Activated naive CD8-positive, alpha-beta T cell treated with anti-CD3 and anti-CD28 coated beads for 36 hours (primary cell): ENCODE results near the gene AXIN2. TPM values are rescaled to one million over a fixed set of nuclear protein-coding genes. Genes with fewer than 3 reads are reported as not detected.

ENCODE experiments used
- DNase-seq: peaks from one replicate; pipeline ENCODE4 v3.0.0; 2021
- H3K27ac Mint-ChIP-seq: one replicate; pipeline ENCODE4 v1.8.0; 2022; ENCODE audit warnings: mild to moderate bottlenecking, moderate library complexity, mixed read lengths
- H3K27me3 Mint-ChIP-seq: one replicate; pipeline ENCODE4 v1.8.0; 2022; ENCODE audit warnings: mild to moderate bottlenecking, mixed read lengths
- H3K36me3 Mint-ChIP-seq: one replicate; pipeline ENCODE4 v1.8.0; 2021; ENCODE audit warnings: mild to moderate bottlenecking, mixed read lengths
- H3K4me1 Mint-ChIP-seq: one replicate; pipeline ENCODE4 v1.8.0; 2021; ENCODE audit warnings: mixed read lengths
- H3K4me3 Mint-ChIP-seq: one replicate; pipeline ENCODE4 v1.8.0; 2022; ENCODE audit warnings: mild to moderate bottlenecking, moderate library complexity, mixed read lengths
- H3K9me3 Mint-ChIP-seq: one replicate; pipeline ENCODE4 v1.8.0; 2022; ENCODE audit warnings: mixed read lengths
- total RNA-seq, 2 experiments: library from RNA; stranded (reverse); gene quantifications; one replicate each; pipeline ENCODE4 v1.2.3, GENCODE V29; 2021

The AXIN2 gene
- total RNA-seq, 2 experiments from 2014 or later: 1.5 to 1.6 TPM

GRCh38 chr17:65538675-65539529, 22.5 kb downstream of the AXIN2 start:
- no peak for DNase-seq
- Mint-ChIP-seq H3K36me3 (no peaks in the 10 kb centered on the region), H3K4me1 (peaks cover 15% of the 10 kb centered on the region), H3K27me3 (no peaks in the 10 kb centered on the region), H3K27ac (peak overlapping the region; percentile 59), H3K4me3 (peak overlapping the region; percentile 8), H3K9me3 (no peaks in the 10 kb centered on the region)

- Mint-ChIP-seq H3K4me3 (no peak overlapping the region), H3K4me1 (peaks cover 15% of the 10 kb centered on the region), H3K27ac (no peak overlapping the region), H3K27me3 (no peaks in the 10 kb centered on the region), H3K9me3 (no peaks in the 10 kb centered on the region), H3K36me3 (no peaks in the 10 kb centered on the region)
- DNase-seq: no peak
Observed at GRCh38 chr17:65537845-65538674, 23.4 kb downstream of the AXIN2 start.

GRCh38 chr17:65537343-65537844, 24.1 kb downstream of the AXIN2 start:
- Mint-ChIP-seq H3K27me3 (no peaks in the 10 kb centered on the region), H3K9me3 (no peaks in the 10 kb centered on the region), H3K27ac (no peak overlapping the region), H3K36me3 (no peaks in the 10 kb centered on the region), H3K4me1 (peaks cover 15% of the 10 kb centered on the region), H3K4me3 (no peak overlapping the region)
- DNase-seq: no peak

- no peak overlapping the region for H3K4me3 Mint-ChIP-seq
- no peaks in the 10 kb centered on the region for H3K36me3 Mint-ChIP-seq
- H3K4me1 Mint-ChIP-seq: peaks cover 15% of the 10 kb centered on the region
- no peak overlapping the region for H3K27ac Mint-ChIP-seq
- H3K9me3 Mint-ChIP-seq: no peaks in the 10 kb centered on the region
- no peak for DNase-seq
- no peaks in the 10 kb centered on the region for H3K27me3 Mint-ChIP-seq
Observed at GRCh38 chr17:65536573-65537342, 24.7 kb downstream of the AXIN2 start.

- Mint-ChIP-seq H3K9me3 (no peaks in the 10 kb centered on the region), H3K36me3 (no peaks in the 10 kb centered on the region), H3K4me3 (no peak overlapping the region), H3K27me3 (no peaks in the 10 kb centered on the region), H3K4me1 (peaks cover 22% of the 10 kb centered on the region), H3K27ac (no peak overlapping the region)
- no peak for DNase-seq
Observed at GRCh38 chr17:65535777-65536572, 25.5 kb downstream of the AXIN2 start.

GRCh38 chr17:65533852-65534457, 27.5 kb downstream of the AXIN2 start:
- no peak for DNase-seq
- H3K4me1 Mint-ChIP-seq: peaks cover 11% of the 10 kb centered on the region
- H3K36me3 Mint-ChIP-seq: no peaks in the 10 kb centered on the region
- H3K27ac Mint-ChIP-seq: no peak overlapping the region
- H3K4me3 Mint-ChIP-seq: no peak overlapping the region
- H3K9me3 Mint-ChIP-seq: no peaks in the 10 kb centered on the region
- H3K27me3 Mint-ChIP-seq: no peaks in the 10 kb centered on the region

- Mint-ChIP-seq H3K9me3 (no peaks in the 10 kb centered on the region), H3K27me3 (no peaks in the 10 kb centered on the region)
- DNase-seq: no peak
Observed at GRCh38 chr17:65533056-65533745, 28.2 kb downstream of the AXIN2 start.

GRCh38 chr17:65532101-65532890, 29.2 kb downstream of the AXIN2 start:
- Mint-ChIP-seq H3K36me3 (peaks cover 2% of the 10 kb centered on the region), H3K27ac (no peak overlapping the region)
- DNase-seq: no peak

More at GRCh38 chr17:65533056-65533745, 28.2 kb downstream of the AXIN2 start:
- Mint-ChIP-seq H3K4me1 (peaks cover 6% of the 10 kb centered on the region), H3K36me3 (no peaks in the 10 kb centered on the region), H3K4me3 (no peak overlapping the region), H3K27ac (peak overlapping the region; percentile 31)

GRCh38 chr17:65531256-65532100, 30.0 kb downstream of the AXIN2 start:
- DNase-seq: no peak
- Mint-ChIP-seq H3K27ac (peak overlapping the region; percentile 64), H3K4me3 (no peak overlapping the region), H3K27me3 (no peaks in the 10 kb centered on the region), H3K36me3 (peaks cover 2% of the 10 kb centered on the region), H3K4me1 (peaks cover 6% of the 10 kb centered on the region), H3K9me3 (no peaks in the 10 kb centered on the region)

More at GRCh38 chr17:65532101-65532890, 29.2 kb downstream of the AXIN2 start:
- Mint-ChIP-seq H3K27me3 (no peaks in the 10 kb centered on the region), H3K4me3 (no peak overlapping the region), H3K9me3 (no peaks in the 10 kb centered on the region), H3K4me1 (peaks cover 6% of the 10 kb centered on the region)

- Mint-ChIP-seq H3K9me3 (no peaks in the 10 kb centered on the region), H3K27me3 (no peaks in the 10 kb centered on the region), H3K4me1 (peaks cover 6% of the 10 kb centered on the region), H3K4me3 (no peak overlapping the region), H3K27ac (peak overlapping the region; percentile 64), H3K36me3 (peaks cover 2% of the 10 kb centered on the region)
- no peak for DNase-seq
Observed at GRCh38 chr17:65530523-65531255, 30.8 kb downstream of the AXIN2 start.

GRCh38 chr17:65529761-65530522, 31.5 kb downstream of the AXIN2 start:
- Mint-ChIP-seq H3K27me3 (no peaks in the 10 kb centered on the region), H3K4me3 (no peak overlapping the region), H3K9me3 (peaks cover 2% of the 10 kb centered on the region), H3K36me3 (peaks cover 2% of the 10 kb centered on the region), H3K27ac (no peak overlapping the region), H3K4me1 (peaks cover 6% of the 10 kb centered on the region)
- DNase-seq: no peak
